NB4 (cell line): ENCODE data around the gene CCK.

Experiments used
- DNase-seq: peaks from one replicate; pipeline ENCODE4 v3.0.0; 2010; ENCODE audit warnings: low read depth
- H3K4me3 ChIP-seq: one replicate; pipeline ENCODE4 v1.5.1; 2011; ENCODE audit warnings: mild to moderate bottlenecking, low read depth, low read length, moderate library complexity
- CTCF ChIP-seq: IDR thresholded peaks from one replicate; pipeline ENCODE4 v1.5.1; 2012; ENCODE audit warnings: low read depth, low read length
- MAX ChIP-seq: IDR thresholded peaks from 2 replicates; pipeline ENCODE4 v1.6.1; 2011; ENCODE audit warnings: low read depth, low read length
- MYC ChIP-seq: IDR thresholded peaks from 2 replicates; pipeline ENCODE4 v1.6.1; 2011; ENCODE audit warnings: low read depth, low read length
- POLR2A ChIP-seq: IDR thresholded peaks from 2 replicates; pipeline ENCODE4 v1.6.1; 2011; ENCODE audit warnings: mild to moderate bottlenecking; ENCODE audit not compliant: insufficient read length; ENCODE audit errors: extremely low read depth

Gene CCK

GRCh38 chr3:42265059-42265991 is 660 bp downstream of the CCK start:
- TF ChIP-seq POLR2A (no peak), CTCF (no peak), MYC (no peak), MAX (no peak)
- no peak overlapping the region for H3K4me3 ChIP-seq
- DNase-seq: no peak

GRCh38 chr3:42264399-42265058 is 1.5 kb downstream of the CCK start:
- TF ChIP-seq MAX (no peak), POLR2A (no peak), MYC (no peak), CTCF (no peak)
- DNase-seq: no peak
- H3K4me3 ChIP-seq: no peak overlapping the region

- DNase-seq: no peak
- no peak overlapping the region for H3K4me3 ChIP-seq
- no peak for TF ChIP-seq POLR2A
- no peak for TF ChIP-seq CTCF
- no peak for TF ChIP-seq MYC
- no peak for TF ChIP-seq MAX
Observed at GRCh38 chr3:42263354-42264346, 2.3 kb downstream of the CCK start.

- no peak overlapping the region for H3K4me3 ChIP-seq
- TF ChIP-seq CTCF: no peak
- no peak for TF ChIP-seq MAX
- TF ChIP-seq POLR2A: no peak
- TF ChIP-seq MYC: no peak
- no peak for DNase-seq
Observed at GRCh38 chr3:42262525-42262924, 3.5 kb downstream of the CCK start.

GRCh38 chr3:42257007-42257406 is 9.0 kb downstream of the CCK start:
- H3K4me3 ChIP-seq: no peak overlapping the region
- TF ChIP-seq MYC (no peak), POLR2A (no peak), MAX (no peak), CTCF (no peak)
- no peak for DNase-seq
